Endothelial cell of umbilical vein (primary cell): Measurements from ENCODE around the gene WIPI1. TPM values are rescaled to one million over a fixed set of nuclear protein-coding genes. Genes with fewer than 3 reads are reported as not detected.

Experiments
- BruUV-seq: library from RNA; stranded (reverse); fragments of 400-500 nt; replicated peaks from 2 replicates; lab custom pipeline; 2021; lab: Mats Ljungman, UMichigan
- CTCF ChIA-PET: fragments of 300-600, 350-600 bp; sonication (Branson Sonifier 250); formaldehyde crosslinking; loops from one replicate; lab custom pipeline; 2021; ENCODE audit warnings: antibody characterized with exemption, inconsistent platforms; lab: Charles Lee
- POLR2A ChIA-PET: fragments of 300-600, 350-600 bp; sonication (Branson Sonifier 250); formaldehyde crosslinking; loops from one replicate; lab custom pipeline; 2021; ENCODE audit warnings: antibody characterized with exemption, inconsistent platforms; lab: Charles Lee
- DNase-seq: peaks from one replicate; pipeline ENCODE4 v3.0.0-alpha.2; 2011; ENCODE audit warnings: low read depth, low spot score
- FAIRE-seq: peaks from 2 replicates; lab custom pipeline; 2011; peaks lifted over from hg19 to GRCh38; lab: Jason Lieb, UNC
- H2AFZ ChIP-seq: 2 replicates; pipeline ENCODE4 v1.6.0; 2012; ENCODE audit warnings: low read depth, low read length, control low read depth, inconsistent platforms
- H3K27ac ChIP-seq: 2 replicates; pipeline ENCODE4 v1.5.1; 2011; ENCODE audit warnings: low read depth, mild to moderate bottlenecking, control low read depth, low read length, moderate library complexity; ENCODE audit not compliant: insufficient read depth
- H3K27me3 ChIP-seq, 2 experiments: 2 replicates each; pipeline versions ENCODE4 v1.6.0 to v1.6.1; 2011; ENCODE audit warnings: low read length in 2 of 2, mixed read lengths in 1 of 2; ENCODE audit not compliant: control insufficient read depth in 2 of 2, insufficient read depth in 2 of 2
- H3K36me3 ChIP-seq, 2 experiments: 2 replicates in 1 of 2; 3 replicates in 1 of 2; pipeline ENCODE4 v1.5.1; 2011; ENCODE audit warnings: low read length in 2 of 2, mild to moderate bottlenecking in 1 of 2, moderate library complexity in 1 of 2; ENCODE audit not compliant: control insufficient read depth in 2 of 2, insufficient read depth in 2 of 2; ENCODE audit errors: extremely low read depth in 1 of 2
- H3K4me1 ChIP-seq: 3 replicates; pipeline ENCODE4 v1.5.1; 2011; ENCODE audit warnings: mild to moderate bottlenecking, low read length; ENCODE audit not compliant: control insufficient read depth, insufficient read depth; ENCODE audit errors: extremely low read depth
- H3K4me2 ChIP-seq: 2 replicates; pipeline ENCODE4 v1.6.1; 2011; ENCODE audit warnings: low read length, control low read depth, mixed read lengths; ENCODE audit not compliant: insufficient read depth
- H3K4me3 ChIP-seq, 3 experiments: fragments of 200-600 bp in 1 of 3; sonication (generic), shearing (Covaris generic) in 1 of 3; replicated peaks in 1 of 3; 2 replicates each; pipeline ENCODE4 v1.5.1; 2011 to 2016; ENCODE audit warnings: control low read depth in 3 of 3, low read length in 3 of 3, mild to moderate bottlenecking in 2 of 3, inconsistent platforms in 1 of 3, low read depth in 1 of 3, moderate library complexity in 1 of 3; ENCODE audit not compliant: insufficient read depth in 1 of 3
- H3K79me2 ChIP-seq: 2 replicates; pipeline ENCODE4 v1.6.0; 2012; ENCODE audit warnings: low read length, inconsistent platforms; ENCODE audit not compliant: control insufficient read depth, insufficient read depth
- H3K9ac ChIP-seq: replicated peaks from 2 replicates; pipeline ENCODE3; 2011; ENCODE audit warnings: low read length, control low read depth; ENCODE audit not compliant: insufficient read depth; ENCODE audit errors: extremely low read depth
- H3K9me1 ChIP-seq: replicated peaks from 3 replicates; pipeline ENCODE4 v1.6.0; 2011; ENCODE audit warnings: mild to moderate bottlenecking, low read length; ENCODE audit not compliant: control insufficient read depth, insufficient read depth; ENCODE audit errors: extremely low read depth
- H3K9me3 ChIP-seq: replicated peaks from 2 replicates; pipeline ENCODE4 v1.5.1; 2012; ENCODE audit warnings: low read length, inconsistent platforms; ENCODE audit not compliant: control insufficient read depth, insufficient read depth
- H4K20me1 ChIP-seq: replicated peaks from 2 replicates; pipeline ENCODE3; 2011; ENCODE audit warnings: mild to moderate bottlenecking, low read length; ENCODE audit not compliant: control insufficient read depth, insufficient read depth; ENCODE audit errors: extremely low read depth
- CTCF ChIP-seq, 2 donors: IDR thresholded peaks; 1 replicate in 1 of 2; 2 replicates in 1 of 2; pipeline ENCODE4 v1.5.1; 2011; ENCODE audit warnings: low read length in 2 of 2, mild to moderate bottlenecking in 2 of 2, moderate library complexity in 2 of 2, control low read depth in 1 of 2, inconsistent platforms in 1 of 2, low read depth in 1 of 2; ENCODE audit not compliant: insufficient read depth in 1 of 2; ENCODE audit errors: extremely low read depth in 1 of 2
- EZH2 ChIP-seq: IDR thresholded peaks from 2 replicates; pipeline ENCODE4 v1.6.1; 2012; ENCODE audit warnings: borderline replicate concordance, low read depth, mild to moderate bottlenecking, moderate library complexity, low read length, inconsistent platforms; ENCODE audit not compliant: severe bottlenecking
- FOS ChIP-seq: IDR thresholded peaks from 2 replicates; pipeline ENCODE4 v1.6.1; 2011; ENCODE audit warnings: mild to moderate bottlenecking, low read length, moderate library complexity, borderline replicate concordance; ENCODE audit not compliant: insufficient read depth
- GATA2 ChIP-seq: IDR thresholded peaks from 2 replicates; pipeline ENCODE4 v1.7.0; 2011; ENCODE audit warnings: low read depth, mild to moderate bottlenecking, moderate library complexity, mixed read lengths, low read length; ENCODE audit not compliant: insufficient read length, insufficient read depth
- JUN ChIP-seq: IDR thresholded peaks from 2 replicates; pipeline ENCODE4 v1.6.1; 2011; ENCODE audit warnings: borderline replicate concordance, low read depth; ENCODE audit not compliant: insufficient read length, insufficient read depth
- MAX ChIP-seq: IDR thresholded peaks from 2 replicates; pipeline ENCODE4 v1.6.1; 2011; ENCODE audit not compliant: insufficient read depth, insufficient read length
- MYC ChIP-seq: IDR thresholded peaks from one replicate; pipeline ENCODE4 v1.6.1; 2011; ENCODE audit warnings: mild to moderate bottlenecking, low read depth, low read length
- POLR2A ChIP-seq: IDR thresholded peaks from 2 replicates; pipeline ENCODE4 v1.6.1; 2012; ENCODE audit warnings: low read depth, mild to moderate bottlenecking, control low read depth, low read length
- POLR2AphosphoS5 ChIP-seq: IDR thresholded peaks from 2 replicates; pipeline ENCODE4 v1.6.1; 2012; ENCODE audit warnings: low read depth, mild to moderate bottlenecking, control low read depth, low read length, moderate library complexity; ENCODE audit not compliant: insufficient read depth
- dilution Hi-C: fragments of 300-500 bp; cut with MboI; formaldehyde crosslinking; loops from one replicate; pipeline ENCODE4 v1.15.0; 2019; ENCODE audit warnings: low sequenced_read_pairs; ENCODE audit not compliant: extremely low pct_ligation_motif_present
- intact Hi-C: fragments of 100-400 bp; cut with micrococcal nuclease; formaldehyde crosslinking; loops from one replicate; pipeline ENCODE4 v1.10.0; 2022
- polyA plus RNA-seq, 4 experiments: library from polyadenylated mRNA; depleted of rRNA in 3 of 4; stranded (reverse) in 3 of 4; unstranded in 1 of 4; fragments of >200 nt; gene quantifications; 2 replicates each; pipeline versions ENCODE4 v1.2.1 to v1.2.3, GENCODE V29; 2011 to 2012; ENCODE audit warnings: missing spikeins in 1 of 4
- total RNA-seq: library from RNA; stranded (reverse); gene quantifications from 2 replicates; pipeline ENCODE4 v1.2.3, GENCODE V29; 2021

WIPI1 gene
- total and polyA plus RNA-seq, 2 donors (not counting 3 experiments of a cell fraction or from before 2014, with no cell fraction given) = 49.9 to 70.3 TPM

GRCh38 chr17:68489919-68490318 is 32.6 kb upstream of the WIPI1 start:
- DNase-seq (no peak), FAIRE-seq (no peak)
- BruUV-seq = no TSS peak
- ChIA-PET CTCF (no interaction called here), POLR2A (no interaction called here)
- H3K79me2 ChIP-seq = no peaks in the 10 kb centered on the region
- no peak overlapping the region for H3K4me3 ChIP-seq
- H3K36me3 ChIP-seq = no peaks in the 10 kb centered on the region
- no peaks in the 10 kb centered on the region for H4K20me1 ChIP-seq
- H3K9me1 ChIP-seq = no peaks in the 10 kb centered on the region
- H2AFZ ChIP-seq = no peak overlapping the region
- no peak overlapping the region for H3K27ac ChIP-seq
- intact Hi-C loops = no loop called here
- dilution Hi-C loops = no loop called here
- H3K4me2 ChIP-seq = no peak overlapping the region
- TF ChIP-seq POLR2AphosphoS5 (no peak), FOS (no peak), CTCF (IDR thresholded peaks at IDR 0.05; ENCODE audit: extremely low read depth in 1 of 2, insufficient read depth in 1 of 2, low read depth in 1 of 2, low read length in 2 of 2) (no peak), GATA2 (no peak), JUN (no peak), EZH2 (no peak), MAX (no peak), POLR2A (no peak), MYC (no peak)
- peaks cover 3 to 5% of the 10 kb centered on the region in 2 experiments for H3K27me3 ChIP-seq
- H3K4me1 ChIP-seq = no peaks in the 10 kb centered on the region
- H3K9ac ChIP-seq = no peak overlapping the region
- H3K9me3 ChIP-seq = no peaks in the 10 kb centered on the region
